Activated CD8-positive, alpha-beta T cell treated with anti-CD3 and anti-CD28 coated beads for 36 hours (primary cell): ENCODE results near the gene FOSB. TPM values are rescaled to one million over a fixed set of nuclear protein-coding genes. Genes with fewer than 3 reads are reported as not detected.

Experiments
- ATAC-seq: fragments of 200-7000 bp; cut with Tn5 transposase; one replicate; pipeline ENCODE4 v1.10.0; 2021; ENCODE audit warnings: mild to moderate bottlenecking, moderate library complexity
- CTCF ChIA-PET: fragments of 350-600 bp; sonication (Branson Sonifier 250); formaldehyde crosslinking; loops from one replicate; lab custom pipeline; 2021; ENCODE audit warnings: antibody characterized with exemption; lab: Charles Lee
- POLR2A ChIA-PET: fragments of 350-600 bp; sonication (Branson Sonifier 250); formaldehyde crosslinking; loops from one replicate; lab custom pipeline; 2021; ENCODE audit warnings: antibody characterized with exemption; lab: Charles Lee
- DNase-seq: peaks from one replicate; pipeline ENCODE4 v3.0.0-alpha.2; 2020
- H3K27ac Mint-ChIP-seq: one replicate; pipeline ENCODE4 v1.8.0; 2021; ENCODE audit warnings: mild to moderate bottlenecking, mixed read lengths
- H3K27me3 Mint-ChIP-seq: one replicate; pipeline ENCODE4 v1.8.0; 2021; ENCODE audit warnings: mixed read lengths
- H3K36me3 Mint-ChIP-seq: one replicate; pipeline ENCODE4 v1.8.0; 2021; ENCODE audit warnings: low read depth, mixed read lengths
- H3K4me1 Mint-ChIP-seq: one replicate; pipeline ENCODE4 v1.8.0; 2021; ENCODE audit warnings: low read depth, mixed read lengths
- H3K4me3 Mint-ChIP-seq: one replicate; pipeline ENCODE4 v1.8.0; 2021; ENCODE audit warnings: mild to moderate bottlenecking, moderate library complexity, mixed read lengths
- H3K9me3 Mint-ChIP-seq: one replicate; pipeline ENCODE4 v1.8.0; 2021; ENCODE audit warnings: mixed read lengths
- CTCF ChIP-seq: fragments of 200-600 bp; IDR thresholded peaks from one replicate; pipeline ENCODE4 v1.8.0; 2022; ENCODE audit warnings: antibody characterized with exemption, mild to moderate bottlenecking
- intact Hi-C: fragments of 100-400 bp; cut with micrococcal nuclease; formaldehyde crosslinking; loops from one replicate; pipeline ENCODE4 v1.10.0; 2022
- total RNA-seq, 2 experiments: library from RNA; stranded (reverse); gene quantifications; one replicate each; pipeline ENCODE4 v1.2.3, GENCODE V29; 2021

FOSB gene
- total RNA-seq, 2 experiments from 2014 or later, result 70.0 to 71.2 TPM

DNA sequence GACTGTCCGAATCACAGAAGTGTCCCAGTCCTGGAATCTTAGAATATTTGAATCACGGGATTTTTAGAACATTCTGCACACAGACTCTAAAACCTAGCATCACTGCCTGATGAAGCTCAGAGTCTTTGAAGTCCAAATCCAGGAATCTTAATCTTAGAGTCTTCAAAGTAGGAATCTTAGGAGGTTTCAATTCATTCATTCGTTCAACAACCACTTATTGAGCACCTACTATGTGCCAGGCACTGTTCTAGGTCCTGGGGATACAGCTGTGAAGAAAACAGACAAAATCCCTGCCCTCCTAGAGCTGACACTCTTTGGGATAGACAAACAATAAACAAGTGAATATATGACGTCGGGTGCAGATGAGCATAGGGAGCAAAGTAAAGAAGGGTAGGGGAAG lies 27.4 kb downstream of the FOSB start:
- intact Hi-C loops, result no loop called here
- Mint-ChIP-seq H3K4me1 (peaks cover 35% of the 10 kb centered on the region), H3K27ac (no peak overlapping the region), H3K4me3 (peak overlapping the region; percentile 28), H3K9me3 (no peaks in the 10 kb centered on the region), H3K27me3 (peaks cover 19% of the 10 kb centered on the region), H3K36me3 (no peaks in the 10 kb centered on the region)
- ChIA-PET POLR2A (interaction anchor here (1.3 kb wide), 1 partner anchor 10 kb away, joined by 4 read pairs; no protein-coding TSS in a partner anchor), CTCF (interaction anchor here (0.7 to 3.1 kb wide), 10 partner anchors 10 to 198 kb away, joined by 3 to 66 read pairs (median 8); partner anchors contain the start of gene QPCTL)
- DNase-seq (no peak), ATAC-seq (no peak)
- no peak for TF ChIP-seq CTCF

DNA sequence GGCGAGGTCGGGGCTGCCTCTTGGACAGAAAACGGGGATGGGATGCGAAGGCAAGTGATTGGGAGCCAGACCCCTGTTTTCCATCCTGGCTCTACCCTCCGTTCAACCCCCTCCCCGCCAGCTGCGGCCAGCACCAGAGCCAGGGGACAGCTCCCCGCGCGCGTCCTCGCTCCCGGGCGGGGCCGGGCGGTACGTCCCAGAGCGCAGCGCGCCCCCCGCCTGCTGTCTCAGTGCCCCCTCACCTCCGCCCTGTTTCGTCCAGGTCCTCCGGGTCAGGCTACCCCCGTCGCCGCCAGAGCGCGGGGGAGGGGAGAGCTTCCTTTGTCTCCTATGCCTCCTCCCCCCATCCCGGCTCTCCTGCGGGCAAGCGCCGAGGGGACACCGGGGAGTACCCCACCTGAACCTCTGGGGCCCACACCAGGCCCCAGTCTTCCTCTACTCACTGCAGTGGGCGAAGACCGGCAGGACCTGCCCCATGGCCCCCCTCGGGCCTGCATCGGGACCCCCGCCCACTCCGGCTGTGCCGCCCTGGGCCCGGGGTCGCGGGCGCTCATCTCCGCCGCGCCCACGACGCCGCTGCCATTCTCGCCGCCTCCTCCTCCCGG lies 28.7 kb downstream of the FOSB start:
- Mint-ChIP-seq H3K4me3 (peak overlapping the region; percentile 28), H3K27me3 (peaks cover 19% of the 10 kb centered on the region), H3K4me1 (peaks cover 35% of the 10 kb centered on the region), H3K9me3 (no peaks in the 10 kb centered on the region), H3K27ac (no peak overlapping the region), H3K36me3 (no peaks in the 10 kb centered on the region)
- peak; percentile 6 for ATAC-seq
- ChIA-PET POLR2A (interaction anchor here (0.9 to 1.0 kb wide), 2 partner anchors 19 to 149 kb away, joined by 4 to 5 read pairs; no protein-coding TSS in a partner anchor), CTCF (interaction anchor here (0.6 to 3.1 kb wide), 8 partner anchors 9 to 145 kb away, joined by 3 to 66 read pairs (median 15); no protein-coding TSS in a partner anchor)
- no peak for TF ChIP-seq CTCF
- intact Hi-C loops, result no loop called here
- peak; percentile 59 for DNase-seq

DNA sequence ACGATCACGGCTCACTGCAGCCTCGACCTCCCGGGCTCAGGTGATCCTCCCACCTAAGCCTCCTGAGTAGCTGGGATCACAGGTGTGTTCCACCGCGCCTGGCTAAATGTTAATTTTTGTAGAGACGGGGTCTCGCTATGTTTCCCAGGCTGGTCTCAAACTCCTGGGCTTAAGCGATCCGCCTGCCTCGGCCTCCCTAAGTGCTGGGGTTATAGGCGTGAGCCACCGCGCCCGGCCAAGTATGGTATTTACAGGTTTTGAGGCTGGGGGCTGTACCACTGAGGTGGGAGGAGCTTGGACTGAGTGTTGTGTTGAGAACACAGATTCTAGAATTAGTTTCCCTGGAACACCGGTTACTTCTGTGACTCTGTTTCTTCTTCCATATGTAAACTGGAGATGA lies 30.0 kb downstream of the FOSB start:
- no peak for TF ChIP-seq CTCF
- ATAC-seq (no peak), DNase-seq (no peak)
- Mint-ChIP-seq H3K4me3 (peak overlapping the region; percentile 73), H3K4me1 (peaks cover 35% of the 10 kb centered on the region), H3K27ac (no peak overlapping the region), H3K9me3 (no peaks in the 10 kb centered on the region), H3K27me3 (peaks cover 16% of the 10 kb centered on the region), H3K36me3 (no peaks in the 10 kb centered on the region)
- ChIA-PET POLR2A (interaction anchor here (0.7 to 1.0 kb wide), 2 partner anchors 10 to 13 kb away, joined by 3 read pairs; no protein-coding TSS in a partner anchor), CTCF (interaction anchor here (0.8 to 1.6 kb wide), 4 partner anchors 8 to 59 kb away, joined by 3 to 12 read pairs (median 4); no protein-coding TSS in a partner anchor)
- intact Hi-C loops, result no loop called here

GRCh38 chr19:45498411-45499195 lies 30.8 kb downstream of the FOSB start, which contains the start of gene PPM1N:
Gene PPM1N, plus strand, starts transcription at chr19:45498443. Its CDS starts 30 bp downstream, at chr19:45498473.
- H3K4me1 Mint-ChIP-seq, result peaks cover 28% of the 10 kb centered on the region
- CTCF ChIA-PET, result interaction anchor here (0.6 to 1.8 kb wide), 14 partner anchors 11 to 145 kb away, joined by 3 to 12 read pairs (median 4); no protein-coding TSS in a partner anchor

More at GRCh38 chr19:45498411-45499195, 30.8 kb downstream of the FOSB start, which contains the start of gene PPM1N:
- H3K27me3 Mint-ChIP-seq, result peaks cover 14% of the 10 kb centered on the region
- TF ChIP-seq CTCF, result peak; percentile 56
- intact Hi-C loops, result no loop called here
- peak; percentile 76 for DNase-seq
- H3K9me3 Mint-ChIP-seq, result no peaks in the 10 kb centered on the region
- no peaks in the 10 kb centered on the region for H3K36me3 Mint-ChIP-seq
- POLR2A ChIA-PET, result interaction anchor here (1.5 to 1.9 kb wide), 2 partner anchors 10 to 194 kb away, joined by 3 to 8 read pairs; partner anchors contain the start of gene QPCTL
- peak; percentile 45 for ATAC-seq
- peak within 1 kb of the TSS; percentile 63 for H3K27ac Mint-ChIP-seq
- peak within 1 kb of the TSS; percentile 79 for H3K4me3 Mint-ChIP-seq
